ENCODE data around the gene SUMO3.

Gene SUMO3

DNA sequence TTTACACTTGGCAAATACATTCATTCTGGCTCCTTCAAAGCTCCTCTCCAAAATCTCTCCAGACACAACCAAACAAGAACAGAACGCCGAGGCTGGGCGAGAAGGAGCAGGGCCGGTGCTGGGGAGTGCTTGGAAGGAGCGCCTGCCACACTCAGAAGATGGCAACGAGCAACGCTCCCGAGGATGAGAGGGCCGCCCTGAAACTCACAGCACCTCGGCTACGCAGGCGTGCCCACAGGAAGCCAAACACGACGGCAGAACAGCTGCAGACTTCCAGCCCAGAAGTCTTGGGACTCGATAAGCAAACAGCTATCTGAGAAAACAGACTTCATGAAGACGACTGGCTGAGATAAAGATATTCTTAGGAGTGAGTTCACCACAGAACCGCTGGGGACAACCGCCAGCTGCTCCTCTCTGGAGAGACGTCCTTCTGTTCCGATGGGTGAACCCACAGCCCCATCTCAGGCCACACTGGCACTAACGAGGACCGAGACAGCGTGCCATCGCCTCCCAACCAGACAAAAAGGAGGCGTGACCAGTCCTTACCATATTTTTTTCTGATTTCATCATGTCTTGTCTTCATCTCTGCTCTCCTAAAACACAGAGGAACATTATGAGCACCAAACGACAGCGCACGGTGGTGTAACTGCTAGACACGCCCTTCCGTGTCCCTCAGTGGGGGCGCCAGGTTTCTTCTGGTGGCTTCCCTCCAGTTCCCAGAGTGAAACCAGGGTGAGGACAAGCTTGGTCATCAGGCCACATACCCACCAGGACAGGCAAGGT, 37.0 kb upstream of the SUMO3 start:
- no peak for DNase-seq
- Mint-ChIP-seq H3K27ac (peak overlapping the region; percentile 78), H3K36me3 (ENCODE audit: low read depth) (peaks cover 71% of the 10 kb centered on the region), H3K27me3 (ENCODE audit: low read depth, poor library complexity) (no peaks in the 10 kb centered on the region), H3K9me3 (no peaks in the 10 kb centered on the region), H3K4me3 (no peak overlapping the region), H3K4me1 (no peaks in the 10 kb centered on the region)
- TF ChIP-seq, protein P1, sequence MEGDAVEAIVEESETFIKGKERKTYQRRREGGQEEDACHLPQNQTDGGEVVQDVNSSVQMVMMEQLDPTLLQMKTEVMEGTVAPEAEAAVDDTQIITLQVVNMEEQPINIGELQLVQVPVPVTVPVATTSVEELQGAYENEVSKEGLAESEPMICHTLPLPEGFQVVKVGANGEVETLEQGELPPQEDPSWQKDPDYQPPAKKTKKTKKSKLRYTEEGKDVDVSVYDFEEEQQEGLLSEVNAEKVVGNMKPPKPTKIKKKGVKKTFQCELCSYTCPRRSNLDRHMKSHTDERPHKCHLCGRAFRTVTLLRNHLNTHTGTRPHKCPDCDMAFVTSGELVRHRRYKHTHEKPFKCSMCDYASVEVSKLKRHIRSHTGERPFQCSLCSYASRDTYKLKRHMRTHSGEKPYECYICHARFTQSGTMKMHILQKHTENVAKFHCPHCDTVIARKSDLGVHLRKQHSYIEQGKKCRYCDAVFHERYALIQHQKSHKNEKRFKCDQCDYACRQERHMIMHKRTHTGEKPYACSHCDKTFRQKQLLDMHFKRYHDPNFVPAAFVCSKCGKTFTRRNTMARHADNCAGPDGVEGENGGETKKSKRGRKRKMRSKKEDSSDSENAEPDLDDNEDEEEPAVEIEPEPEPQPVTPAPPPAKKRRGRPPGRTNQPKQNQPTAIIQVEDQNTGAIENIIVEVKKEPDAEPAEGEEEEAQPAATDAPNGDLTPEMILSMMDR (IDR thresholded peaks at IDR 0.05), result no peak

DNA sequence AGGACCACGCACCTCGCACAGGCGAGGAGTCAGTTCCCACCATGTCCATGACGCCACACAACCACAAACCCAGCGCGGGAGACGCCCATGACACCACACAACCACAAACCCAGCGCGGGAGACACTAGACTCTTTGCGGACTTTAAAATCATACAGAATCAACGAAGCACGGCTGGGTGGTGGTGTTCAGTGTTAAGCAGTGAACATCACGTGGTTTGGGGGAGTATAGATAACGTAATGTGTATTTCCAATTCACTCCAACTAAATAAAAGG, 36.5 kb upstream of the SUMO3 start:
- Mint-ChIP-seq H3K4me3 (no peak overlapping the region), H3K27ac (peak overlapping the region; percentile 78), H3K4me1 (no peaks in the 10 kb centered on the region), H3K36me3 (ENCODE audit: low read depth) (peaks cover 70% of the 10 kb centered on the region), H3K9me3 (no peaks in the 10 kb centered on the region), H3K27me3 (ENCODE audit: low read depth, poor library complexity) (no peaks in the 10 kb centered on the region)
- TF ChIP-seq, protein P1 (IDR thresholded peaks at IDR 0.05), result no peak
- DNase-seq, result no peak

DNA sequence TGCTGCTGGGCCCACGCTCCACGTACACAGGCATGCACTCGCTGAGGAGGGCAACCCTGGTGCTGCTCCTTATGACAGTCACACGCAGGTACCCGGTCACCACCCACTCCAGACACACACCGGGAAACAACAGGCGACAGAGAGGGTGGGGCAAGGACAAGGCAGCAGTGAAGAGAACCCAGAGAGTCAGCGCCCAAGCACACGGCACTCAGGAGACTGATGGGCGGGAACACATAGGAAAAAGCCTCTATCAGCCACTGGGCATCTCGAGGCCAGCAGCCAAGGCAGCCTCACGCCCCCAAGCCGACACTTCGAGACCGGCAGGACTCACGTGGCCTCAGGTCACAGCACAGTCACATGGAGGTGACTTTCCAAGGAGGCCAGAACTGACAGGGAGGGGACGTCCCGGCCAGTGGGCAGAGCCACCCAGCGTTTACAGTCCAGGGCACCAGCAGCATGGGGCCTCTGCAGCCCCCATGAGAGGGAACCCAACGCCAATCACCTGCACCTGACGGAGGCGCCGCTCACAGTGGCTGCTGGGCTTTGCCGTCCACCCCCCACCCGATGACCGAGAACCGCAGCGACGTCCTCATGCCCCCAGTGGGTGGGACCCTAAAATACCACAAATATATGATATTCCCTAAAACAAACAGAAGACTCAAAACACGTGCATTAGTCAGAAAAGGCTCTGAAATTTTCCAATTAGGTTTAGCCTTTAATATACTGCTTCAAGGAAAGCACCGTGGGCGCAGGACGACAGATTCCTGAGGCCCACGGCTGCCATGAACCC, 35.9 kb upstream of the SUMO3 start:
- Mint-ChIP-seq H3K4me1 (no peaks in the 10 kb centered on the region), H3K9me3 (no peaks in the 10 kb centered on the region), H3K27me3 (ENCODE audit: low read depth, poor library complexity) (no peaks in the 10 kb centered on the region), H3K36me3 (ENCODE audit: low read depth) (peaks cover 66% of the 10 kb centered on the region), H3K27ac (peak overlapping the region; percentile 78), H3K4me3 (no peak overlapping the region)
- TF ChIP-seq, protein P1 (IDR thresholded peaks at IDR 0.05), result no peak
- no peak for DNase-seq

DNA sequence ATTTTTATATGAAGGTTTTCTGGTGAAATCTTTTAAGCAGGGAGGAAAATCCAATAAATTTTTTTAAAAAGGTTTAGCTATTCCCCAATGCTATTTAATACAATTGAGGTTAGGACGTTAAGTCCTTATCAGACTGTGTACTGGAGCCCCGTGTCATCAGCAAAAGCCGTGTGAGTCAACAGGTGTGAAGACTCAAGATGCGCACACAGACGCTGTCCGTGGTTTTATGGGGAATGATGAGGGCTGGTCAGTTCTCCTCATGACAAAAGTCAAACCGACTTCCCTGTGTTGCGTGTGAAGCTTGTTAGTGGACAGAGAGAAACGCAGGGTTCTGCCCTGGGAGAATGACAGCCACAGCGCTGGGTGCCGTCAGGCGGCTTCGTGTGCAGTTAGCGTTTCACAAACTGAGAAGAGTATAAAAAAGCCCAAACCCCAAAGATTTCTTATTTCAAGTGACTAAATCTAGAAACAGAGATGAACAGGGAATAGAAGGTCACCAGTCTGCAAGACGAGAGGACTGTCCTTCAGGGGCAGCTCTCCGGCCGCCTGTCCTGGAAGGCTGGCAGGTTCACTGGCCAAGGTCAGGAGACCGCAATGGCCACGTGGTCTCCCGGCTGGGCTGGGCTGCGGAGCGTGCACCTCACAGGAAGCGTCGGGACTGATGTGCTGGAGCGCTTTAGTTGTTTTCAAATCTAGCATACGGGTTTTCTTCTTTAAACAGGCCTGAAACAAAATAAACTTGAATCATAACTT, 33.2 kb upstream of the SUMO3 start:
- Mint-ChIP-seq H3K4me1 (peaks cover 10% of the 10 kb centered on the region), H3K4me3 (no peak overlapping the region), H3K36me3 (ENCODE audit: low read depth) (peaks cover 57% of the 10 kb centered on the region), H3K27ac (peak overlapping the region; percentile 77), H3K9me3 (no peaks in the 10 kb centered on the region), H3K27me3 (ENCODE audit: low read depth, poor library complexity) (no peaks in the 10 kb centered on the region)
- TF ChIP-seq, protein P1 (IDR thresholded peaks at IDR 0.05), result no peak
- DNase-seq, result no peak

DNA sequence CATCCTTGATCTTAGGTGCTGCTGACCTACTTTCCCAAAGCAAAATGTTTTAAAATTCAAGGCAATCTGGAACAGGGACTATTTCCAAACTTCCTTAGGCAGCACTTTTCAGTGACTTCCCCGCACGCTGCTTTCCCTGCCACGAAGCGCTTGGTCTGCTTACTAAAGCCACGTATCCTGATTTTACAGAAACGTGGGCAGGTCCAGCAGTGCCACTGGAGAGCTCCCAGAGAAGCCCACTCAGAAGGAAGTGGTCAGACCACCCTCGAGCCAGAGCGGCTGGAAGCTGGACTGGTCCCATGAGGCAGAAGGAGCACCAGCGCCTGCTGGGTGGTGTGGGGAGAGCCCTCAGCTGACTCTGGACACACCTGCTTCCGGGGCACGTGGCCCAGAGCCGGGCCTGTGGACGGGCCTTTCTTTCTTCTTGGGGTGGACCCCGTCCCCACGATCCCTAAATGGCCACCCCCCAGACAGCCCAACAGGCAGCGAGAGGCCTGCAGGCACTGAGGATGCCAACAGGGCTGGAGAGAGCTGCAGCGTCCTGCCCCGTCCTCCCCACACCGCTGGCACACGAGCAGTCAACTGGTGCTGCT, 32.4 kb upstream of the SUMO3 start:
- Mint-ChIP-seq H3K27me3 (ENCODE audit: low read depth, poor library complexity) (no peaks in the 10 kb centered on the region), H3K27ac (peak overlapping the region; percentile 25), H3K4me1 (peaks cover 12% of the 10 kb centered on the region), H3K4me3 (no peak overlapping the region), H3K36me3 (ENCODE audit: low read depth) (peaks cover 54% of the 10 kb centered on the region), H3K9me3 (no peaks in the 10 kb centered on the region)
- no peak for DNase-seq
- TF ChIP-seq, protein P1 (IDR thresholded peaks at IDR 0.05), result no peak
